OCI-LY7 (cell line): ENCODE data around the gene DSCAM. TPM values are rescaled to one million over a fixed set of nuclear protein-coding genes. Genes with fewer than 3 reads are reported as not detected.

Experiments used
- BruUV-seq: library from RNA; stranded (reverse); fragments of 400-500 nt; replicated peaks from 2 replicates; lab custom pipeline; 2021; lab: Mats Ljungman, UMichigan
- CTCF ChIA-PET: fragments of 300-600 bp; sonication (Branson Sonifier 250); formaldehyde crosslinking; loops from one replicate; lab custom pipeline; 2022; ENCODE audit warnings: antibody characterized with exemption; ENCODE audit not compliant: unreplicated experiment; lab: Charles Lee
- POLR2A ChIA-PET: fragments of 300-600 bp; sonication (Branson Sonifier 250); formaldehyde crosslinking; loops from one replicate; lab custom pipeline; 2022; ENCODE audit warnings: antibody characterized with exemption; lab: Charles Lee
- DNase-seq: peaks from one replicate; pipeline ENCODE4 v3.0.0-alpha.2; 2015; ENCODE audit warnings: low spot score
- H2AFZ ChIP-seq: fragments of 200-600 bp; sonication (generic), shearing (Covaris generic); 2 replicates; pipeline ENCODE4 v1.6.1; 2014; ENCODE audit warnings: mild to moderate bottlenecking, antibody characterized with exemption, low read length, moderate library complexity
- H3K27ac ChIP-seq: fragments of 200-600 bp; sonication (generic); 2 replicates; pipeline ENCODE4 v1.5.1; 2014; ENCODE audit warnings: mixed run types, low read depth, mild to moderate bottlenecking, moderate library complexity, low read length, inconsistent platforms; ENCODE audit not compliant: poor library complexity, severe bottlenecking
- H3K36me3 ChIP-seq: fragments of 200-600 bp; sonication (generic); 2 replicates; pipeline ENCODE4 v1.6.1; 2014; ENCODE audit warnings: mild to moderate bottlenecking, antibody characterized with exemption, low read length, moderate library complexity, mixed read lengths; ENCODE audit not compliant: insufficient read depth
- H3K4me1 ChIP-seq: fragments of 200-600 bp; sonication (generic); 2 replicates; pipeline ENCODE4 v1.5.1; 2014; ENCODE audit warnings: mild to moderate bottlenecking, low read length; ENCODE audit not compliant: insufficient read depth, poor library complexity, severe bottlenecking
- H3K4me2 ChIP-seq: fragments of 200-600 bp; sonication (generic); 2 replicates; pipeline ENCODE4 v1.6.1; 2014; ENCODE audit warnings: mild to moderate bottlenecking, low read length
- H3K4me3 ChIP-seq: fragments of 200-600 bp; sonication (generic); 2 replicates; pipeline ENCODE4 v1.5.1; 2014; ENCODE audit warnings: mild to moderate bottlenecking, low read depth, low read length; ENCODE audit not compliant: poor library complexity, severe bottlenecking
- H3K79me2 ChIP-seq: fragments of 200-600 bp; sonication (generic); 2 replicates; pipeline ENCODE4 v1.6.1; 2016; ENCODE audit warnings: low read depth, mild to moderate bottlenecking, low read length, moderate library complexity, mixed read lengths; ENCODE audit not compliant: insufficient read depth
- H3K9me2 ChIP-seq: fragments of 200-600 bp; sonication (generic); 2 replicates; pipeline ENCODE4 v1.6.1; 2016; ENCODE audit warnings: mild to moderate bottlenecking, low read length, mixed read lengths; ENCODE audit not compliant: insufficient read depth
- H3K9me3 ChIP-seq: fragments of 200-600 bp; sonication (generic); 2 replicates; pipeline ENCODE4 v1.6.1; 2014; ENCODE audit warnings: mild to moderate bottlenecking, mixed run types, low read length, mixed read lengths
- H4K20me1 ChIP-seq: fragments of 200-600 bp; sonication (generic); 2 replicates; pipeline ENCODE4 v1.6.1; 2014; ENCODE audit warnings: mild to moderate bottlenecking, antibody characterized with exemption, low read length, moderate library complexity, mixed read lengths; ENCODE audit not compliant: insufficient read depth
- EZH2phosphoT487 ChIP-seq: fragments of 200-600 bp; sonication (generic); IDR thresholded peaks from 2 replicates; pipeline ENCODE4 v1.6.1; 2018; ENCODE audit warnings: low read depth, borderline replicate concordance, mild to moderate bottlenecking, mixed run types, antibody characterized with exemption, low read length, moderate library complexity, mixed read lengths
- intact Hi-C: fragments of 100-400 bp; cut with micrococcal nuclease; formaldehyde crosslinking; loops from one replicate; pipeline ENCODE4 v1.10.0; 2022; ENCODE audit not compliant: unreplicated experiment
- total RNA-seq, 2 experiments: library from RNA; depleted of rRNA in 1 of 2; stranded (reverse); fragments of >200 nt in 1 of 2; shearing (Covaris generic) in 1 of 2; gene quantifications; 2 replicates each; pipeline ENCODE4 v1.2.3, GENCODE V29; 2014 to 2022
- TF ChIP-seq, protein P1 (sequence below): fragments of 200-600 bp; sonication (generic); conservative IDR thresholded peaks from 2 replicates; pipeline ENCODE4 v1.5.1; 2014; ENCODE audit warnings: mild to moderate bottlenecking, antibody characterized with exemption, low read length, moderate library complexity, mixed read lengths

The DSCAM gene
- total RNA-seq, 2 experiments from 2014 or later: not detected

- H3K4me3 ChIP-seq: no peak overlapping the region
- H4K20me1 ChIP-seq: no peaks in the 10 kb centered on the region
- CTCF ChIA-PET: no interaction called here
- DNase-seq: no peak
- no peak overlapping the region for H2AFZ ChIP-seq
- H3K36me3 ChIP-seq: no peaks in the 10 kb centered on the region
- H3K9me3 ChIP-seq: 0 out of 2 replicates have a peak, but pooled peaks cover 10% of the 10 kb centered on the region
- POLR2A ChIA-PET: interaction anchor here (0.5 to 1.3 kb wide), 2 partner anchors 12 to 824 kb away, joined by 3 read pairs; no protein-coding TSS in a partner anchor
- H3K27ac ChIP-seq: no peak overlapping the region
- H3K9me2 ChIP-seq: no peaks in the 10 kb centered on the region
- no peak for TF ChIP-seq EZH2phosphoT487
- TF ChIP-seq, protein P1, sequence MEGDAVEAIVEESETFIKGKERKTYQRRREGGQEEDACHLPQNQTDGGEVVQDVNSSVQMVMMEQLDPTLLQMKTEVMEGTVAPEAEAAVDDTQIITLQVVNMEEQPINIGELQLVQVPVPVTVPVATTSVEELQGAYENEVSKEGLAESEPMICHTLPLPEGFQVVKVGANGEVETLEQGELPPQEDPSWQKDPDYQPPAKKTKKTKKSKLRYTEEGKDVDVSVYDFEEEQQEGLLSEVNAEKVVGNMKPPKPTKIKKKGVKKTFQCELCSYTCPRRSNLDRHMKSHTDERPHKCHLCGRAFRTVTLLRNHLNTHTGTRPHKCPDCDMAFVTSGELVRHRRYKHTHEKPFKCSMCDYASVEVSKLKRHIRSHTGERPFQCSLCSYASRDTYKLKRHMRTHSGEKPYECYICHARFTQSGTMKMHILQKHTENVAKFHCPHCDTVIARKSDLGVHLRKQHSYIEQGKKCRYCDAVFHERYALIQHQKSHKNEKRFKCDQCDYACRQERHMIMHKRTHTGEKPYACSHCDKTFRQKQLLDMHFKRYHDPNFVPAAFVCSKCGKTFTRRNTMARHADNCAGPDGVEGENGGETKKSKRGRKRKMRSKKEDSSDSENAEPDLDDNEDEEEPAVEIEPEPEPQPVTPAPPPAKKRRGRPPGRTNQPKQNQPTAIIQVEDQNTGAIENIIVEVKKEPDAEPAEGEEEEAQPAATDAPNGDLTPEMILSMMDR: no peak
- H3K4me2 ChIP-seq: no peak overlapping the region
- H3K4me1 ChIP-seq: no peaks in the 10 kb centered on the region
- H3K79me2 ChIP-seq: no peaks in the 10 kb centered on the region
- BruUV-seq: no TSS peak
- intact Hi-C loops: no loop called here
Measured at GRCh38 chr21:40615505-40616376, 231.2 kb downstream of the DSCAM start.

GRCh38 chr21:40613546-40614030 lies 233.4 kb downstream of the DSCAM start:
- Histone ChIP-seq H3K9me3 (0 out of 2 replicates have a peak, but pooled peaks cover 15% of the 10 kb centered on the region), H3K27ac (no peak overlapping the region), H3K79me2 (no peaks in the 10 kb centered on the region), H4K20me1 (no peaks in the 10 kb centered on the region), H3K9me2 (no peaks in the 10 kb centered on the region), H3K4me1 (no peaks in the 10 kb centered on the region), H2AFZ (no peak overlapping the region), H3K36me3 (no peaks in the 10 kb centered on the region), H3K4me3 (no peak overlapping the region), H3K4me2 (no peak overlapping the region)
- no TSS peak for BruUV-seq
- intact Hi-C loops: no loop called here
- POLR2A ChIA-PET: interaction anchor here (0.7 kb wide), 1 partner anchor 423 kb away, joined by 5 read pairs; no protein-coding TSS in a partner anchor
- DNase-seq: no peak
- TF ChIP-seq, protein P1: no peak
- TF ChIP-seq EZH2phosphoT487: no peak
- CTCF ChIA-PET: no interaction called here

DNA sequence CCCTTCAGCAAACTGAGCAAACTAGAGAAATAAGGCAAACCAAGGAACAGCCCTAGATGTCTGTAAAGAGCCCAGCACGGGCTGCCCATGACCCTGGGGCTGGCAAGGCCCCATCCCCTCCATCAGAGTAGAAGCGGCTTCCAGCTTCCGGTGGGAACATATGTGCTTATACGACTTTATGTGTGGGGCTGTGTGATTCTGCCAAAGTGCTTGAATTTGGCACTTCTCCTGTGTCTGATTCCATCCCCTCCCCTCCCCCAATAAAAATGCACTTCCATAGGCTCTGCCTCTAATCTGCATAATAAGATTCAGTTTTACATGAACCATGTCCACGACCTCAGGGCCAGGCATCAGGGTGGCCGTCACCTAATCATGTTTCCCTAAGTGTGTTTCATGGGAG lies 236.6 kb downstream of the DSCAM start:
- H2AFZ ChIP-seq: no peak overlapping the region
- no peaks in the 10 kb centered on the region for H3K79me2 ChIP-seq
- H3K4me1 ChIP-seq: no peaks in the 10 kb centered on the region
- H3K27ac ChIP-seq: no peak overlapping the region
- POLR2A ChIA-PET: no interaction called here
- no peaks in the 10 kb centered on the region for H3K36me3 ChIP-seq
- no peak overlapping the region for H3K4me3 ChIP-seq
- CTCF ChIA-PET: no interaction called here
- TF ChIP-seq EZH2phosphoT487: no peak
- TF ChIP-seq, protein P1: no peak
- no TSS peak for BruUV-seq
- intact Hi-C loops: no loop called here
- DNase-seq: no peak
- no peak overlapping the region for H3K4me2 ChIP-seq
- no peaks in the 10 kb centered on the region for H3K9me2 ChIP-seq
- 0 out of 2 replicates have a peak, but pooled peaks cover 5% of the 10 kb centered on the region for H3K9me3 ChIP-seq
- no peaks in the 10 kb centered on the region for H4K20me1 ChIP-seq
